ENCODE results near the gene CASP7. TPM values are rescaled to one million over a fixed set of nuclear protein-coding genes. Genes with fewer than 3 reads are reported as not detected.

The CASP7 gene
- total RNA-seq, 1 experiment from 2014 or later, result 4.7 TPM

- POLR2A ChIA-PET, result interaction anchor here (0.6 kb wide), 1 partner anchor 267 kb away, joined by 3 read pairs; no protein-coding TSS in a partner anchor
- Mint-ChIP-seq H3K4me3 (no peak overlapping the region), H3K36me3 (no peaks in the 10 kb centered on the region), H3K9me3 (peaks cover 3% of the 10 kb centered on the region), H3K27me3 (ENCODE audit: low read depth) (no peaks in the 10 kb centered on the region; the same call in 1 of the 2 replicates), H3K27ac (no peak overlapping the region), H3K4me1 (no peaks in the 10 kb centered on the region)
- ATAC-seq (no peak), DNase-seq (ENCODE audit: low spot score) (no peak)
- CTCF ChIA-PET, result no interaction called here
- TF ChIP-seq, protein P1, sequence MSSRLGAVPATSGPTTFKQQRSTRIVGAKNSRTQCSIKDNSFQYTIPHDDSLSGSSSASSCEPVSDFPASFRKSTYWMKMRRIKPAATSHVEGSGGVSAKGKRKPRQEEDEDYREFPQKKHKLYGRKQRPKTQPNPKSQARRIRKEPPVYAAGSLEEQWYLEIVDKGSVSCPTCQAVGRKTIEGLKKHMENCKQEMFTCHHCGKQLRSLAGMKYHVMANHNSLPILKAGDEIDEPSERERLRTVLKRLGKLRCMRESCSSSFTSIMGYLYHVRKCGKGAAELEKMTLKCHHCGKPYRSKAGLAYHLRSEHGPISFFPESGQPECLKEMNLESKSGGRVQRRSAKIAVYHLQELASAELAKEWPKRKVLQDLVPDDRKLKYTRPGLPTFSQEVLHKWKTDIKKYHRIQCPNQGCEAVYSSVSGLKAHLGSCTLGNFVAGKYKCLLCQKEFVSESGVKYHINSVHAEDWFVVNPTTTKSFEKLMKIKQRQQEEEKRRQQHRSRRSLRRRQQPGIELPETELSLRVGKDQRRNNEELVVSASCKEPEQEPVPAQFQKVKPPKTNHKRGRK (CRISPR knock-in tag; IDR thresholded peaks at IDR 0.05; ENCODE audit: borderline replicate concordance), result no peak
- TF ChIP-seq, protein P2, sequence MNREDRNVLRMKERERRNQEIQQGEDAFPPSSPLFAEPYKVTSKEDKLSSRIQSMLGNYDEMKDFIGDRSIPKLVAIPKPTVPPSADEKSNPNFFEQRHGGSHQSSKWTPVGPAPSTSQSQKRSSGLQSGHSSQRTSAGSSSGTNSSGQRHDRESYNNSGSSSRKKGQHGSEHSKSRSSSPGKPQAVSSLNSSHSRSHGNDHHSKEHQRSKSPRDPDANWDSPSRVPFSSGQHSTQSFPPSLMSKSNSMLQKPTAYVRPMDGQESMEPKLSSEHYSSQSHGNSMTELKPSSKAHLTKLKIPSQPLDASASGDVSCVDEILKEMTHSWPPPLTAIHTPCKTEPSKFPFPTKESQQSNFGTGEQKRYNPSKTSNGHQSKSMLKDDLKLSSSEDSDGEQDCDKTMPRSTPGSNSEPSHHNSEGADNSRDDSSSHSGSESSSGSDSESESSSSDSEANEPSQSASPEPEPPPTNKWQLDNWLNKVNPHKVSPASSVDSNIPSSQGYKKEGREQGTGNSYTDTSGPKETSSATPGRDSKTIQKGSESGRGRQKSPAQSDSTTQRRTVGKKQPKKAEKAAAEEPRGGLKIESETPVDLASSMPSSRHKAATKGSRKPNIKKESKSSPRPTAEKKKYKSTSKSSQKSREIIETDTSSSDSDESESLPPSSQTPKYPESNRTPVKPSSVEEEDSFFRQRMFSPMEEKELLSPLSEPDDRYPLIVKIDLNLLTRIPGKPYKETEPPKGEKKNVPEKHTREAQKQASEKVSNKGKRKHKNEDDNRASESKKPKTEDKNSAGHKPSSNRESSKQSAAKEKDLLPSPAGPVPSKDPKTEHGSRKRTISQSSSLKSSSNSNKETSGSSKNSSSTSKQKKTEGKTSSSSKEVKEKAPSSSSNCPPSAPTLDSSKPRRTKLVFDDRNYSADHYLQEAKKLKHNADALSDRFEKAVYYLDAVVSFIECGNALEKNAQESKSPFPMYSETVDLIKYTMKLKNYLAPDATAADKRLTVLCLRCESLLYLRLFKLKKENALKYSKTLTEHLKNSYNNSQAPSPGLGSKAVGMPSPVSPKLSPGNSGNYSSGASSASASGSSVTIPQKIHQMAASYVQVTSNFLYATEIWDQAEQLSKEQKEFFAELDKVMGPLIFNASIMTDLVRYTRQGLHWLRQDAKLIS (CRISPR knock-in tag; IDR thresholded peaks at IDR 0.05; ENCODE audit: borderline replicate concordance), result no peak
- TF ChIP-seq MAX (CRISPR knock-in tag; IDR thresholded peaks at IDR 0.05) (no peak), TEAD1 (CRISPR knock-in tag; IDR thresholded peaks at IDR 0.05) (no peak), ERG (CRISPR knock-in tag; IDR thresholded peaks at IDR 0.05) (no peak), FOXP1 (CRISPR knock-in tag; IDR thresholded peaks at IDR 0.05; ENCODE audit: borderline replicate concordance) (no peak), SOX15 (CRISPR knock-in tag; IDR thresholded peaks at IDR 0.05) (no peak), FOXK1 (CRISPR knock-in tag; IDR thresholded peaks at IDR 0.05) (no peak), ZNF396 (CRISPR knock-in tag; IDR thresholded peaks at IDR 0.05; ENCODE audit: borderline replicate concordance) (no peak), ZBTB21 (CRISPR knock-in tag; IDR thresholded peaks at IDR 0.05; ENCODE audit: borderline replicate concordance) (no peak), FOXJ3 (CRISPR knock-in tag; IDR thresholded peaks at IDR 0.05; ENCODE audit: borderline replicate concordance) (no peak), ZNF281 (CRISPR knock-in tag; IDR thresholded peaks at IDR 0.05) (no peak), ATF6 (CRISPR knock-in tag; IDR thresholded peaks at IDR 0.05) (no peak)
- TF ChIP-seq, protein P3, sequence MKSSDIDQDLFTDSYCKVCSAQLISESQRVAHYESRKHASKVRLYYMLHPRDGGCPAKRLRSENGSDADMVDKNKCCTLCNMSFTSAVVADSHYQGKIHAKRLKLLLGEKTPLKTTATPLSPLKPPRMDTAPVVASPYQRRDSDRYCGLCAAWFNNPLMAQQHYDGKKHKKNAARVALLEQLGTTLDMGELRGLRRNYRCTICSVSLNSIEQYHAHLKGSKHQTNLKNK (CRISPR knock-in tag; IDR thresholded peaks at IDR 0.05), result no peak
- TF ChIP-seq, protein P4, sequence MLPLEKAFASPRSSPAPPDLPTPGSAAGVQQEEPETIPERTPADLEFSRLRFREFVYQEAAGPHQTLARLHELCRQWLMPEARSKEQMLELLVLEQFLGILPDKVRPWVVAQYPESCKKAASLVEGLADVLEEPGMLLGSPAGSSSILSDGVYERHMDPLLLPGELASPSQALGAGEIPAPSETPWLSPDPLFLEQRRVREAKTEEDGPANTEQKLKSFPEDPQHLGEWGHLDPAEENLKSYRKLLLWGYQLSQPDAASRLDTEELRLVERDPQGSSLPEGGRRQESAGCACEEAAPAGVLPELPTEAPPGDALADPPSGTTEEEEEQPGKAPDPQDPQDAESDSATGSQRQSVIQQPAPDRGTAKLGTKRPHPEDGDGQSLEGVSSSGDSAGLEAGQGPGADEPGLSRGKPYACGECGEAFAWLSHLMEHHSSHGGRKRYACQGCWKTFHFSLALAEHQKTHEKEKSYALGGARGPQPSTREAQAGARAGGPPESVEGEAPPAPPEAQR (CRISPR knock-in tag; IDR thresholded peaks at IDR 0.05), result no peak
These were observed 62.8 kb downstream of the CASP7 start for GRCh38 chr10:113742466-113742865.
